Stimulated activated CD4-positive, alpha-beta T cell treated with anti-CD3 and anti-CD28 coated beads, Interleukin-15, amount 100 ng/mL, for 24 hours (primary cell): ENCODE results near the gene IRAK3.
"Not testable (repeated sequence)": the region's sequence is repeated elsewhere in the genome, so short reads cannot be mapped to it uniquely, and the experiment has no call there.

Experiments used
- DNase-seq: peaks from one replicate; pipeline ENCODE4 v3.0.0-alpha.2; 2020

Gene IRAK3

DNA sequence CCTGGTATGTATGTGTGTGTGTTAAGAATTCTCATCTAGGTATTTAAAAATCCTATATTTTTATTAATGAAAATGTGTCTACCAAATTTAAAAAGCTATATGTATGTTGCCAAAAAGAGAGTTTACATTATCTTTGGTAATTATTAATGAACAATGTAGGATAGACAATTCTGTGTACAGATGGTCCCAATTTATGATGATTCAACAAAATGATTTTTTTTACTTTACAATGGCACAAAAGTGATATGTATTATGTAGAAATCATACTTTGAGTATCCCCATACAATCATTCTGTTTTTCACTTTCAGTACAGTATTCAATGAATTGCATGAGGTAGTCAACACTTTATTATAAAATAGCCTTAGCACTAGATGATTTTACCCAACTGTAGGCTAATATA is 39.4 kb downstream of the IRAK3 start:
- DNase-seq = no peak

DNA sequence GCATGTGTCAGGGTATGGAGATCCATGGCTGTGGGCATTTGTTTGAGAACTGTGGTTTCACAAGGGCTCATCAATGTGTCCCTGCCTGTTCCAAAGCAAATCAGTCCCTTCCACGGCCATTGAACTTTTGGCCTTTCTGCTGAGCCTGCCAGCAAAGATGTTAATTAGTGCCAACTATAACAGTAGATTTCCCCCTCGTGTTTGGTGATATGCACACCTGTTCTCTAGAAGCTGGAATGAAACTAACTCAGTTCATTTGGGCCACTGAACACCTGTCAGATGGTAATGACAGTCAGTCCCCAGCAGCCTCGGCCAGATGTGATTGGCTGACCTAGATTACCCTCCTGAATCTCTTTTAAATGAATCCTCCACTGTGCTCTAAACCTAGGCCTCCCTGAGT is 43.2 kb downstream of the IRAK3 start:
- DNase-seq = no peak

DNA sequence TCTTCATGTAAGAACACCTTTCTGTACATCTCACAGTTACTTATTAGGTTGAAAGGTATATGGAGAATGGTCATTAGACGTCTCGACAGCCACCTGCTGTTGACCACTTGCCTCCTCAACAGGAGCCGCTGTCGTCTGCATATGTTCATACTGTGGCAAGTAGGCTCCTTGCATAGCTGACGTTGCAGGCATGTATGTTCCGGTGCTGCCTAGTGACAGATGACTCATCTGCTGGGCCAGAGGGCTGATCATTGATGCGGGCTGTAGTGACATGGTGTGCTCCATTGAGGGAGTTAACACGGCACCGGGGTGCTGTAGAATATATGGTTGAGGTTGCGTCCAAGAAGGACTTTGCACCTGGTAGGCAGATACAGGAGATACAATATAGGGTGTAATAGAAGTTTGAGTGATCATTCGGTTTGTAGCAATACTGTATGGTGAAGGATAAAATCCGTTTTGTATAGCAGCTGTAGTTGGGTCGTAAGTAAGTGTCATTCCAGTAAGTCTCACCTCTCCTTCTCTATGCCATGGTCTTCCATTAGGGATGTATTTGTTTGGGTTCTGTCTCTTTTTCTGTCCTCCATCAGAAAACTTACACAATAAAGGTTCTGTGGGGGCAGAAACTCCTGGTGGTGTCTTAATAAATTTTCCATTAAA is 45.2 kb downstream of the IRAK3 start:
- DNase-seq = peak; percentile 32

DNA sequence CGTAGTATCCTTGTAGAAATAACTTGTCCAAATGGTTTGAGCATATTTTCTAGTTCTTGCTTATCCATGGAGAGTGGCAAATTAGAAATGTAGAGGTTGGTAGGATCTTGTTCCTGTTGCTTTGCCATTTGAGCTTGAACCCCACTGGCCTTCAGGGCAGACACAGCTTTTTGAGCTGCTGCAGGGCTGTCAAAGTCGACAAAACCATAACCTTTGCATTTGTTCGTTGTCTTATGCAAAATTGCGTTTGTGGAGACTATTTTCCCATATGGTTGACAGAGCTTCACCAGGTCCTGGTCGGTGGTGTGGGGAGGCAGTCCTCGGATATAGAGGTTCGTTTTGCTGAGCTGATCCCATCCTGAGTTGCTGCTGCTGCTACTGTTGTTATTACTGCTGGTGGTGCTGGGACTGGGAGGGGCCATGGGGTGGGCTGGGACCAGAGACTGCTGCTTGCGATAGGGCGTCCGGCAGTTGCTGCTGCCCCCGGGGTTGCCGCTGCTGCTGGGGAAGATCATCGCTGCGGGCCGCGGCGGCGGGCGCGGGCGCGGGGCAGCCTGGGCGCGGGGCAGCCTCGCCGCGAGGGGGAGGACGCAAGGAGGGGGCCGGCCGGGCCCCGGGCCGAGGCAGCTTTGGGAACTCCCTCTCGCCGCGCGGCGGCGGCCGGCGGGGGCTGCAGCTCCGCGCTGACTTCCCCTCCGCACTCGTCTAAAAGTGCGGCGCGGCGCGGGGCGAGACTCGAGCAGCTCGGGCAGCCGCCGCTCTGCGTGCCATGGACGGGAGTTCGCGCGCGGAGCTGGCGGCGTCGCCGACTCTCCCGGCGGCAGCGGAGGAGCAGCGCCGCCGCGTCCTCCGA is 46.0 kb downstream of the IRAK3 start:
- peak; percentile 56 for DNase-seq

DNA sequence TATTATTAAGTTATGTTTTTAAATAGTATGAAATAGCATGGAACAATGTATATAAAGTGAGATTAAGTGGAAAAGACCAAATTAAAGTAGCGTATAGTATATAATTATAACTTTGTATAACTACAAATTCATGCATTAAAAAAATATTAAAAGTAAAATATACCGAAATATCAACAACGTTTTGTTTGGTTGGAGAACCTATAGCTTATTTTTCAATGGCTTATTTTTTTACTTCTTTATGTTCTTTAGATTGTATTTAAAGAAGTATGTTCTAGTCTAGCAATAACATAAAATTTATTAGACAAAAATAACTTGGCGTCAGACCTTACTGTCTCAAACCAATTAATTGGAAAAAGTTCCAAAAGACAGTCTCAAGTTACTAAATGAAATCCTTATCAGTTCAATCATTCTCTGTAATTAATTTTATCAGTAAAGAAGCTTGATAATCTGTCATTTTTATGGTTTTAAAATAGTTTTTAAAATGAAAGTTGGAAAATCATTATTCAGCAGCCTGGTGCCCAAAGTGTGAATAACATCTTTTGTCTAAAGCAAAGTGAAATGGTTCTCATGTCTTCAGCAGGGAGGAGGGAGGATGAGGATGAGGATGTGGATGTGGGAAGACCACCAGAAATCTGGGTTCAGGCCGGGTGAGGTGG is 46.7 kb downstream of the IRAK3 start:
- no peak for DNase-seq

- DNase-seq = not testable (repeated sequence)
These were observed 47.3 kb downstream of the IRAK3 start for GRCh38 chr12:66236282-66236675.

DNA sequence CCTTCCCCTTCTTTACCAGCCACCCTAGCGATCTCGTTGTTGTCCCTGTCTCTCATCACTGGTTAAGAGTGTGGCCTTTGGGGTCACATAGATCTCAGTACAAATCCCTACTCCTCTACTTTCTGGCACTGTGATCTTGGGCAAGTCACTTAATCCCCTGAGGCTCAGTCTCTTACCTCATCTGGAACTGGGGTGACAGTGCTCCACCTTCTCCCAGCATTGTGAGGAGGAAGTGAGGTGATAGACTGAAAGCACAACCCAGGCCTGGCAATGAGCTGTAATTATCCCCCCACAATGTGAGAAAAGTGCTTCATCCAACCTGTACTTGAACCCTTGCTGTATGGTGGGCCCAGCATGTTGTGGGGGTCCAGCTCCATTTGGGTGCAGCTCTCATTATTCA is 48.0 kb downstream of the IRAK3 start:
- DNase-seq = no peak

GRCh38 chr12:66237505-66238175 is 48.6 kb downstream of the IRAK3 start:
- no peak for DNase-seq

GRCh38 chr12:66239295-66239694 is 50.3 kb downstream of the IRAK3 start:
- no peak for DNase-seq

DNA sequence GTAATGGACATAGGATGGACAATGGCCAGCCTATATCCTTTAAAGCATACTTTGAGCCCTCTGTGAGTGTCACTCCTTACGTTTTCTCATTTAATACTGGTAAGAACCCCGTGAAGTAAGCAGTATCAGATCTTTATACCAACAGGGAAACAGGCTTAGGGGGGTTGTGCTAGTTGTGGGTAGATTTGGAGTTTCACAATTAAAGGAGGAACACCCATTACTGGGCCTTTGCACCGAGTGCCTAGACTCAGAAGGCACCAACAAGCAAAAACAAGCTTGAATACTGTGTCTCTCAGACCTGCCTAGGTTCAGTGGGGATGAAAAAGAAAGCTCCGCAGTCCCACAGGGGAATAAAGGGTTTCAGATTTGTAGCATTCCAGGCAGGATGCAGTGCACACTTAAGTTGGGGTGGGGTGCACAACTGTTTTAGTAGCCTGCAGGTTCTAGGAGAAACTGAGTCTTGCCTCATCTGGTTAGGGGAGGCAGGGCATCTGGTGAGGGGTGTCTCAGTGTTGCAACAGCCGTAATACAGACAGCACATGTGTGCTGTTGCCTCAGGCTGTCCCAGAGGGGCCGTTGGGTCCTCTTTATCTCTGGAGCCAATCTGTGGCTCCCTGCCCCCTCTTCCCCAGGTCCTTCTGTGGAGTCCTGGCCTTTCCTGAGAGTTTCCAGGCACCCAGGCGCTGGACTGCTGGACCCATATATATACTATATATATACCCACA is 51.2 kb downstream of the IRAK3 start:
- DNase-seq = no peak

- DNase-seq = no peak
These were observed 52.3 kb downstream of the IRAK3 start for GRCh38 chr12:66241061-66242043.

DNA sequence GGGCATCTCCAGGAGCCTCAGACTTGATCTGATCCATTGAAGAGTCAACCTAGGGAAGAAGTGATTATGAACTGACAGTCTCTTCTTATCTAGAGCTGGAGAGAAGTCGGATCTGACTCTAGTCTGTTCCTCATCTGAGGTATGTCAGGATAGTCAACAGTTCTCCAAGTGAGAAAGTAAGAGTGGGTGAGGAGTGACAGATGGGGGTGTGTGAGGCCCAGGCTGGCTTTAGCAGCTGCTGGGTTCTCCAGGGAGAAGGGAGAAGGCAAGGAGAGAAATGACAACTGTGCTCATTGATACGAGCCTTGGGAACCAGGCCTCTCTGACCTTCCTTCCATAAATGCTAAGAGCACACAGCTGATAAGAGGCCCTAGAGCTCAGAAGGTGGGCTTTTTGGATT is 53.3 kb downstream of the IRAK3 start:
- DNase-seq = no peak

DNA sequence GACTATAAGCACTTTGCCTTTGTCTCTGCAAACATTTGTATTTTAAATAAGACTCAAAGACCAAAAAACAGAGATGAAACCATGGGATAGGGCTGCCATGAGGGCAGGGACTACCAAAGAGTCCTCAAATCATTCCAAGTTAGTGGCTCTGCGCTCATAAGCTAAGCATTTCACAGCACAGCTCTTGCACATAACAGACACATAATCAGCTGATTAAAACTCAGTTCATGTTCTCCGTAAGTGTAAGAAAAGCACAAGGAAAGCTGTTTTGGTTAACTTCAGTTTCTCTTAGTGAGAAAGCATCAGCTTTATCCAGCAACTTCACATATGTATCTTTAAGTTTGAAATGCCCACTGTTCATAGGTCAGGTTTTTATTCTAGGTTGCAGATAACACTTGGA is 54.9 kb downstream of the IRAK3 start:
- no peak for DNase-seq

DNA sequence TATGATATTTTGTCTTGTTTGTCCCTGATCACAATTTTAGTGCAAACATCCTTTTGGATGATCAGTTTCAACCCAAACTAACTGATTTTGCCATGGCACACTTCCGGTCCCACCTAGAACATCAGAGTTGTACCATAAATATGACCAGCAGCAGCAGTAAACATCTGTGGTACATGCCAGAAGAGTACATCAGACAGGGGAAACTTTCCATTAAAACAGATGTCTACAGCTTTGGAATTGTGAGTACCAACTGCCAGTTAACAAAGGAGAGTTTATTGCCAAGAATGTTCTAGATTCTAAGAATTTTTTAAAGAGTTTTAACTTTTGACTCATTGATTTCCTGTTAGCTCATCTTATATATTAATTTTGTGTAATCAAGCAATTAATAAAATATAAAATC is 55.4 kb downstream of the IRAK3 start:
- no peak for DNase-seq

DNA sequence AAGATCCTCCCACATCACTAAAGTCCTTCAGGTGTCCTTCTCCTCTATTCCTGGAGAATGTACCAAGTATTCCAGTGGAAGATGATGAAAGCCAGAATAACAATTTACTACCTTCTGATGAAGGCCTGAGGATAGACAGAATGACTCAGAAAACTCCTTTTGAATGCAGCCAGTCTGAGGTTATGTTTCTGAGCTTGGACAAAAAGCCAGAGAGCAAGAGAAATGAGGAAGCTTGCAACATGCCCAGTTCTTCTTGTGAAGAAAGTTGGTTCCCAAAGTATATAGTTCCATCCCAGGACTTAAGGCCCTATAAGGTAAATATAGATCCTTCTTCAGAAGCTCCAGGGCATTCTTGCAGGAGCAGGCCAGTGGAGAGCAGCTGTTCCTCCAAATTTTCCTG is 58.7 kb downstream of the IRAK3 start:
- no peak for DNase-seq

- DNase-seq = no peak
These were observed 62.0 kb downstream of the IRAK3 start for GRCh38 chr12:66251049-66251448.

- DNase-seq = no peak
These were observed 63.8 kb downstream of the IRAK3 start for GRCh38 chr12:66252771-66253170.

GRCh38 chr12:66255737-66256136 is 66.7 kb downstream of the IRAK3 start:
- no peak for DNase-seq

GRCh38 chr12:66258011-66258410 is 69.0 kb downstream of the IRAK3 start:
- no peak for DNase-seq

DNA sequence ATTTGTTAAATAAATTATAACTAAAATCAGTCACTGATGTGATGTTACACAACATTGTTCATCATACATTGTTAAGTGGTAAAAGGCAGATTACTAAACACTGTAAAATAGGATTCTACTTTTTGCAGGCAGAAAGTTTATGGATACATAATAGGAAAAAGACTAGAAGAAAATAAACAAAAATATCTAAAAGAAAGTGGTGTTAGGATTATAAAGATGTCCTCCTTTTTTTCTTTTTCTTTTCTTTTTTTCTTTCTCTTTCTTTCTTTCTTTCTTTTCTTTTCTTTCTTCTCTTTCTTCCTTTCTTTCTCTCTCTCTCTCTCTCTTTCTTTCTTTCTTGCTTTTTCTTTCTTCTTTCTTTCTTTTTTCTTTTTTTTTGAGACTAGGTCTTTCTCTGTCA is 73.7 kb downstream of the IRAK3 start:
- no peak for DNase-seq

DNA sequence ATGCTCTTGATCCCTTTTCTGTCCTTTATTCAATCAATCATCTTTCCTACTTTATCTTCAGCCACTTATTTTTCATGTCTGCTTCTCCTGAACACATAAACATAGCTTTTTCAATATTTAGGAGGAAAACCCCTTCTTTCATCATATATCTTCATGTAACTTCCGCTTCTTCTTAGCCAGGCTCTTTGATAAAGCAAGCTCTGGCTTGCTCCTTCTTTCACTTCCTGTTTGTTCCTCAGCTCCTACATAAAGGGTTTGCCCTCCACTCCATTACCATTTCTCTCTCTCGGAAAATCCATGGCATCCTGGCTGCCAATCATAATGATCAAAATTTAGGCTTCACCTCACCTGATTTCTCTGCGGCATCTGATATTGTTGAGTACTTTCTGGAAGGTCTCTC is 79.5 kb downstream of the IRAK3 start:
- DNase-seq = no peak

- DNase-seq = no peak
These were observed 80.1 kb downstream of the IRAK3 start for GRCh38 chr12:66269142-66269541.
